HepG2 (cell line): ENCODE results near the gene SEC14L2. TPM values are rescaled to one million over a fixed set of nuclear protein-coding genes. Genes with fewer than 3 reads are reported as not detected.
A peak's percentile ranks its signal among the peaks of the same experiment; 100 is the strongest.

ENCODE experiments used
- AFF4 ChIP-seq: sonication (generic); formaldehyde crosslinking; IDR thresholded peaks from 2 replicates; pipeline ENCODE4 v1.4.0; 2020; ENCODE audit warnings: missing genetic modification reagents
- ARHGAP35 ChIP-seq: sonication (generic); formaldehyde crosslinking; IDR thresholded peaks from 2 replicates; pipeline ENCODE4 v1.9.0; 2022; ENCODE audit warnings: mild to moderate bottlenecking, inconsistent platforms, moderate library complexity, missing genetic modification reagents, borderline replicate concordance
- ESRRA ChIP-seq: sonication (generic); formaldehyde crosslinking; IDR thresholded peaks from 2 replicates; pipeline ENCODE4 v1.5.1; 2020; ENCODE audit warnings: mild to moderate bottlenecking, low read depth, missing genetic modification reagents
- GTF3A ChIP-seq: sonication (generic); formaldehyde crosslinking; conservative IDR thresholded peaks from 2 replicates; pipeline ENCODE4 v1.4.0; 2020; ENCODE audit warnings: mild to moderate bottlenecking, missing genetic modification reagents
- HMG20B ChIP-seq: conservative IDR thresholded peaks from 2 replicates; pipeline ENCODE4 v1.6.1; 2016; ENCODE audit warnings: missing genetic modification reagents, missing compliant biosample characterization
- HOMEZ ChIP-seq: IDR thresholded peaks from 2 replicates; pipeline ENCODE4 v1.6.1; 2016; ENCODE audit warnings: low read depth
- JUND ChIP-seq: sonication (generic); formaldehyde crosslinking; IDR thresholded peaks from 2 replicates; pipeline ENCODE4 v1.8.0; 2022; ENCODE audit warnings: mild to moderate bottlenecking, missing genetic modification reagents
- MXD4 ChIP-seq: IDR thresholded peaks from 2 replicates; pipeline ENCODE4 v1.6.1; 2016; ENCODE audit warnings: mild to moderate bottlenecking, missing biosample characterization, missing genetic modification reagents
- PHF8 ChIP-seq: sonication (generic); formaldehyde crosslinking; IDR thresholded peaks from 2 replicates; pipeline ENCODE4 v1.5.0; 2020; ENCODE audit warnings: missing genetic modification reagents
- RXRA ChIP-seq: sonication (generic); formaldehyde crosslinking; IDR thresholded peaks from 2 replicates; pipeline ENCODE4 v1.5.1; 2020; ENCODE audit warnings: missing genetic modification reagents
- SETDB1 ChIP-seq: sonication (generic); formaldehyde crosslinking; IDR thresholded peaks from 2 replicates; pipeline ENCODE4 v1.5.1; 2020; ENCODE audit warnings: missing genetic modification reagents, mild to moderate bottlenecking, borderline replicate concordance
- SIN3B ChIP-seq: fragments of 150-350 bp; IDR thresholded peaks from 2 replicates; pipeline ENCODE4 v1.6.1; 2014; ENCODE audit warnings: low read length
- SMARCC2 ChIP-seq: fragments of 450-650 bp; IDR thresholded peaks from 2 replicates; pipeline ENCODE4 v1.6.1; 2017; ENCODE audit warnings: antibody characterized with exemption, mild to moderate bottlenecking
- SRSF9 ChIP-seq: fragments of 200-400 bp; formaldehyde crosslinking; IDR thresholded peaks from 2 replicates; pipeline ENCODE4 v1.6.1; 2018; ENCODE audit warnings: borderline replicate concordance, mild to moderate bottlenecking, low read depth, low read length; ENCODE audit not compliant: insufficient read depth, poor library complexity, severe bottlenecking
- TERF1 ChIP-seq: sonication (generic); formaldehyde crosslinking; IDR thresholded peaks from 2 replicates; pipeline ENCODE4 v1.8.0; 2022; ENCODE audit warnings: mild to moderate bottlenecking, missing genetic modification reagents, moderate library complexity
- ZFP36L1 ChIP-seq: sonication (generic); formaldehyde crosslinking; IDR thresholded peaks from 2 replicates; pipeline ENCODE4 v1.8.0; 2022; ENCODE audit warnings: mild to moderate bottlenecking, missing genetic modification reagents, moderate library complexity
- ZNF263 ChIP-seq: sonication (generic); formaldehyde crosslinking; IDR thresholded peaks from 2 replicates; pipeline ENCODE4 v1.4.0; 2020; ENCODE audit warnings: missing genetic modification reagents
- ZNF33A ChIP-seq: sonication (generic); formaldehyde crosslinking; IDR thresholded peaks from 2 replicates; pipeline ENCODE4 v1.5.1; 2020; ENCODE audit warnings: missing genetic modification reagents, mild to moderate bottlenecking, moderate library complexity, borderline replicate concordance
- ZNF770 ChIP-seq: sonication (generic); formaldehyde crosslinking; IDR thresholded peaks from 2 replicates; pipeline ENCODE4 v1.5.0; 2020; ENCODE audit warnings: mild to moderate bottlenecking, missing genetic modification reagents
- polyA plus RNA-seq, 8 experiments: library from polyadenylated mRNA; depleted of rRNA in 3 of 8; stranded (reverse) in 7 of 8; unstranded in 1 of 8; fragments of >200 nt; fragmentation: Illumina TruSeq in 4 of 8; extraction: Trizol in 4 of 8; gene quantifications; 2 replicates each; pipeline versions ENCODE4 v1.2.1 to v1.2.3, GENCODE V29; 2011 to 2016; ENCODE audit warnings: low read depth in 4 of 8, missing spikeins in 1 of 8, mixed read lengths in 1 of 8; ENCODE audit not compliant: insufficient read depth in 1 of 8
- total RNA-seq, 5 experiments: library from RNA; depleted of rRNA; stranded (reverse); fragments of >200 nt; fragmentation: Illumina TruSeq; extraction: Trizol; gene quantifications; 2 replicates each; pipeline ENCODE4 v1.2.3, GENCODE V29; 2016; ENCODE audit warnings: low read depth in 1 of 5

The SEC14L2 gene
- total and polyA plus RNA-seq, 2 of the 13 experiments (the other 11 are each of a cell fraction or from before 2014, with no cell fraction given): 4.1 to 5.1 TPM

GRCh38 chr22:30356449-30357235, 40.2 kb upstream of the SEC14L2 start, which contains the start of the genes CCDC157 and SF3A1 (continued):
- TF ChIP-seq ZNF770 (CRISPR knock-in tag) (no peak), GTF3A (CRISPR knock-in tag) (no peak), SMARCC2 (no peak), ZFP36L1 (CRISPR knock-in tag) (no peak), HOMEZ (CRISPR knock-in tag) (no peak), JUND (CRISPR knock-in tag) (no peak), PHF8 (CRISPR knock-in tag) (peak; percentile 100), SETDB1 (CRISPR knock-in tag) (no peak), HMG20B (CRISPR knock-in tag) (no peak), ESRRA (CRISPR knock-in tag) (peak; percentile 67; the same call in 1 of the 2 replicates), AFF4 (no peak), MXD4 (CRISPR knock-in tag) (peak; percentile 65), ZNF263 (CRISPR knock-in tag) (no peak), SRSF9 (no peak), ARHGAP35 (CRISPR knock-in tag) (peak; percentile 58; the same call in 1 of the 2 replicates), TERF1 (CRISPR knock-in tag) (no peak), ZNF33A (CRISPR knock-in tag) (no peak), SIN3B (no peak), RXRA (peak; percentile 50; the same call in 1 of the 2 replicates)
